H1 (cell line): ENCODE data around the gene KRT76. TPM values are rescaled to one million over a fixed set of nuclear protein-coding genes. Genes with fewer than 3 reads are reported as not detected.

Experiments used
- CTCF ChIA-PET: fragments of 300-600 bp; sonication (Branson Sonifier 250); formaldehyde crosslinking; loops from one replicate; lab custom pipeline; 2021; ENCODE audit not compliant: partially characterized antibody; lab: Charles Lee
- POLR2A ChIA-PET: fragments of 300-600 bp; sonication (Branson Sonifier 250); formaldehyde crosslinking; loops from one replicate; lab custom pipeline; 2021; ENCODE audit warnings: inconsistent platforms; ENCODE audit not compliant: partially characterized antibody; lab: Charles Lee
- DNase-seq, 2 experiments: peaks; one replicate each; pipeline versions ENCODE4 v3.0.0 to v3.0.0-alpha.2; 2010 to 2022; ENCODE audit warnings: low spot score in 2 of 2, low read depth in 1 of 2, mixed read lengths in 1 of 2
- FAIRE-seq: peaks from 2 replicates; lab custom pipeline; 2011; peaks lifted over from hg19 to GRCh38; lab: Jason Lieb, UNC
- H2AFZ ChIP-seq: 2 replicates; pipeline ENCODE4 v1.8.1; 2012; ENCODE audit warnings: low read length, inconsistent platforms
- H2AK5ac ChIP-seq: 2 replicates; pipeline ENCODE4 v1.6.1; 2013; ENCODE audit warnings: low read depth, low read length
- H2BK120ac ChIP-seq: replicated peaks from 2 replicates; pipeline ENCODE3; 2013; ENCODE audit warnings: low read depth, low read length, inconsistent platforms
- H2BK12ac ChIP-seq: 2 replicates; pipeline ENCODE4 v1.6.1; 2013; ENCODE audit warnings: low read depth, low read length
- H2BK15ac ChIP-seq: 2 replicates; pipeline ENCODE4 v1.6.1; 2013; ENCODE audit warnings: low read length
- H2BK20ac ChIP-seq: 2 replicates; pipeline ENCODE4 v1.6.1; 2013; ENCODE audit warnings: low read length
- H2BK5ac ChIP-seq: 2 replicates; pipeline ENCODE4 v1.6.1; 2013; ENCODE audit warnings: low read depth, low read length
- H3K14ac ChIP-seq: 2 replicates; pipeline ENCODE4 v1.6.1; 2013; ENCODE audit warnings: inconsistent platforms; ENCODE audit not compliant: insufficient read length
- H3K18ac ChIP-seq: 2 replicates; pipeline ENCODE4 v1.6.1; 2013; ENCODE audit warnings: low read length; ENCODE audit errors: extremely low read depth
- H3K23ac ChIP-seq: 2 replicates; pipeline ENCODE4 v1.6.1; 2013; ENCODE audit warnings: inconsistent platforms; ENCODE audit not compliant: insufficient read length
- H3K23me2 ChIP-seq: 2 replicates; pipeline ENCODE4 v1.6.1; 2013; ENCODE audit warnings: low read depth, low read length
- H3K27ac ChIP-seq: 2 replicates; pipeline ENCODE4 v1.6.1; 2011; ENCODE audit warnings: low read depth, low read length, inconsistent platforms
- H3K27me3 ChIP-seq, 4 experiments: replicated peaks in 1 of 4; 1 replicate in 1 of 4; 2 replicates in 3 of 4; pipeline versions ENCODE4 v1.6.1 to v1.8.1; 2011 to 2013; ENCODE audit warnings: low read length in 3 of 4, mild to moderate bottlenecking in 3 of 4, inconsistent platforms in 2 of 4, mixed read lengths in 2 of 4, moderate library complexity in 1 of 4; ENCODE audit not compliant: control insufficient read depth in 3 of 4, insufficient read depth in 3 of 4; ENCODE audit errors: extremely low read depth in 1 of 4
- H3K36me3 ChIP-seq, 4 experiments: 2 replicates each; pipeline versions ENCODE4 v1.6.1 to v1.8.1; 2011 to 2013; ENCODE audit warnings: mild to moderate bottlenecking in 4 of 4, low read length in 3 of 4, moderate library complexity in 2 of 4, control low read depth in 1 of 4, inconsistent platforms in 1 of 4; ENCODE audit not compliant: insufficient read depth in 4 of 4, control insufficient read depth in 2 of 4
- H3K4ac ChIP-seq: replicated peaks from 2 replicates; pipeline ENCODE3; 2013; ENCODE audit warnings: low read length, low read depth, mixed read lengths, inconsistent platforms; ENCODE audit not compliant: insufficient read length
- H3K4me1 ChIP-seq, 4 experiments: replicated peaks in 1 of 4; 1 replicate in 1 of 4; 2 replicates in 3 of 4; pipeline versions ENCODE4 v1.6.1 to v1.8.1; 2011 to 2013; ENCODE audit warnings: low read length in 3 of 4, inconsistent platforms in 2 of 4, mixed read lengths in 1 of 4; ENCODE audit not compliant: insufficient read depth in 4 of 4, control insufficient read depth in 3 of 4
- H3K4me2 ChIP-seq, 2 experiments: 2 replicates each; pipeline versions ENCODE4 v1.6.1 to v1.8.1; 2011 to 2013; ENCODE audit warnings: low read depth in 2 of 2, low read length in 2 of 2, control low read depth in 1 of 2, inconsistent platforms in 1 of 2, mild to moderate bottlenecking in 1 of 2; ENCODE audit not compliant: insufficient read depth in 1 of 2
- H3K4me3 ChIP-seq, 4 experiments: fragments of 200-600, 300-600 bp in 1 of 4; sonication (generic), shearing (Covaris generic), sonication (Bioruptor Twin) in 1 of 4; 2 replicates each; pipeline versions ENCODE4 v1.5.1 to v1.8.1; 2011 to 2016; ENCODE audit warnings: low read length in 4 of 4, low read depth in 3 of 4, control low read depth in 2 of 4, inconsistent platforms in 2 of 4, mild to moderate bottlenecking in 2 of 4, mixed read lengths in 1 of 4, moderate library complexity in 1 of 4; ENCODE audit not compliant: insufficient read depth in 2 of 4; ENCODE audit errors: extremely low read depth in 1 of 4
- H3K56ac ChIP-seq: replicated peaks from 2 replicates; pipeline ENCODE3; 2013; ENCODE audit warnings: low read depth, mild to moderate bottlenecking, mixed read lengths, low read length, inconsistent platforms; ENCODE audit not compliant: insufficient read length
- H3K79me1 ChIP-seq: 2 replicates; pipeline ENCODE4 v1.6.1; 2013; ENCODE audit warnings: low read depth, low read length, control low read depth
- H3K79me2 ChIP-seq, 2 experiments: 2 replicates each; pipeline versions ENCODE4 v1.6.1 to v1.8.1; 2012 to 2013; ENCODE audit warnings: low read length in 2 of 2, mild to moderate bottlenecking in 2 of 2, inconsistent platforms in 1 of 2; ENCODE audit not compliant: insufficient read depth in 2 of 2, control insufficient read depth in 1 of 2
- H3K9ac ChIP-seq, 4 experiments: replicated peaks in 1 of 4; 1 replicate in 1 of 4; 2 replicates in 3 of 4; pipeline versions ENCODE4 v1.6.1 to v1.8.1; 2011 to 2013; ENCODE audit warnings: low read depth in 3 of 4, low read length in 3 of 4, control low read depth in 2 of 4, mild to moderate bottlenecking in 2 of 4, moderate library complexity in 2 of 4, inconsistent platforms in 1 of 4; ENCODE audit errors: extremely low read depth in 1 of 4
- H3K9me3 ChIP-seq, 2 experiments: 2 replicates each; pipeline versions ENCODE4 v1.6.1 to v1.8.1; 2012 to 2013; ENCODE audit warnings: mild to moderate bottlenecking in 2 of 2, moderate library complexity in 2 of 2, control low read depth in 1 of 2, inconsistent platforms in 1 of 2, low read depth in 1 of 2, low read length in 1 of 2, mixed read lengths in 1 of 2; ENCODE audit not compliant: insufficient read depth in 2 of 2
- H4K20me1 ChIP-seq, 2 experiments: replicated peaks in 1 of 2; 2 replicates each; pipeline versions ENCODE3 to v1.8.1; 2011 to 2013; ENCODE audit warnings: inconsistent platforms in 2 of 2, low read length in 2 of 2, mild to moderate bottlenecking in 1 of 2; ENCODE audit not compliant: insufficient read depth in 2 of 2, control insufficient read depth in 1 of 2
- H4K5ac ChIP-seq: 2 replicates; pipeline ENCODE4 v1.6.1; 2013; ENCODE audit warnings: low read length, low read depth, mixed read lengths, inconsistent platforms; ENCODE audit not compliant: insufficient read length
- H4K8ac ChIP-seq: 2 replicates; pipeline ENCODE4 v1.8.0; 2013; ENCODE audit warnings: mild to moderate bottlenecking, moderate library complexity, low read length, inconsistent platforms; ENCODE audit not compliant: insufficient read depth; ENCODE audit errors: extremely low read depth
- H4K91ac ChIP-seq: replicated peaks from 2 replicates; pipeline ENCODE3; 2013; ENCODE audit warnings: low read length, mixed read lengths, inconsistent platforms; ENCODE audit not compliant: insufficient read length
- CBX8 ChIP-seq: fragments of 300-800, 300-1000 bp; sonication (generic); IDR thresholded peaks from 2 replicates; pipeline ENCODE4 v1.7.1; 2016; ENCODE audit warnings: low read depth, low read length, borderline replicate concordance
- EP300 ChIP-seq, 2 experiments: IDR thresholded peaks; 1 replicate in 1 of 2; 2 replicates in 1 of 2; pipeline ENCODE4 v1.6.1; 2011 to 2012; ENCODE audit warnings: low read depth in 2 of 2, low read length in 2 of 2, mild to moderate bottlenecking in 2 of 2, borderline replicate concordance in 1 of 2, inconsistent platforms in 1 of 2, moderate library complexity in 1 of 2
- HDAC2 ChIP-seq, 2 experiments: fragments of 300-600 bp in 1 of 2; sonication (generic) in 1 of 2; IDR thresholded peaks; 2 replicates each; pipeline ENCODE4 v1.6.1; 2011 to 2012; ENCODE audit warnings: low read depth in 2 of 2, low read length in 2 of 2, mild to moderate bottlenecking in 2 of 2, moderate library complexity in 2 of 2, borderline replicate concordance in 1 of 2, inconsistent platforms in 1 of 2
- MAFK ChIP-seq: IDR thresholded peaks from 2 replicates; pipeline ENCODE4 v1.6.1; 2012; ENCODE audit warnings: low read depth, mild to moderate bottlenecking, improper control_type of control experiment, low read length
- TCF12 ChIP-seq: IDR thresholded peaks from 2 replicates; pipeline ENCODE4 v1.6.1; 2011; ENCODE audit warnings: low read depth, mild to moderate bottlenecking, low read length
- polyA plus RNA-seq, 7 experiments: library from polyadenylated mRNA; depleted of rRNA in 3 of 7; stranded (reverse) in 5 of 7; unstranded in 2 of 7; fragments of >200 nt in 5 of 7; fragments of 200-250 nt in 2 of 7; gene quantifications; 1 replicate in 5 of 7; 2 replicates in 1 of 7; 4 replicates in 1 of 7; pipeline versions ENCODE4 v1.2.1 to v1.2.3, GENCODE V29; 2011 to 2013; ENCODE audit warnings: missing spikeins in 2 of 7, mixed read lengths in 2 of 7
- total RNA-seq: library from RNA; stranded (reverse); fragmentation: NEBNext Ultra II Directional; extraction: Animal tissue kit (Norgen Biotek cat#: 25700); gene quantifications from 2 replicates; pipeline ENCODE4 v1.2.1, GENCODE V29; 2021

KRT76 gene
- total and polyA plus RNA-seq, 2 of the 8 experiments (the other 6 are each of a cell fraction or from before 2014, with no cell fraction given): not detected

DNA sequence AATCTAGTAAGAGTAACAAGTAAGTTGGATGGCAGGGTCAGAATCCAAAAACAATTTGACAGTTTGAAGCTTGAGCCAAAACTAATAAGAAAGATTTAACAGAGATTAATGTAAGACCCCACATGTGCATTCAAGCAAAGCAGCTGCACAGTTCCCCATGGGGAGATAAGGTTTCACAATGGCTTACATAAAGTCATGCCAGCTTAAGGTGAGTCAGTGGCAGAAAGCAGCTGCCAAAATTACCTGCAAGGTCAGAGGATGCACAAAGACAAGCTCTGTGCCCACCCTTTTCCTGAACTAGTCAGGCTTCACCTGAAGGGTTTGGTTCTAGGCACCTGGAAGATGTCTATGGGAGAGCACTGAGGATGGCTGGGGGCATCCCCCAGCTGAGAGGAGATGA is 37.2 kb downstream of the KRT76 start:
- Histone ChIP-seq H2BK120ac (no peak overlapping the region), H2AK5ac (no peak overlapping the region), H3K9ac (no peak overlapping the region), H3K4ac (no peak overlapping the region), H3K79me1 (no peaks in the 10 kb centered on the region), H3K23ac (no peak overlapping the region), H3K27ac (no peak overlapping the region), H3K36me3 (no peaks in the 10 kb centered on the region), H4K5ac (no peak overlapping the region), H3K4me1 (no peaks in the 10 kb centered on the region), H2BK20ac (no peak overlapping the region), H3K56ac (no peak overlapping the region), H4K20me1 (no peaks in the 10 kb centered on the region), H2BK15ac (no peak overlapping the region), H2BK5ac (no peak overlapping the region), H4K91ac (no peak overlapping the region), H2AFZ (no peak overlapping the region), H3K23me2 (no peaks in the 10 kb centered on the region), H2BK12ac (no peak overlapping the region), H3K27me3 (no peaks in the 10 kb centered on the region), H3K18ac (no peak overlapping the region), H3K9me3 (peaks cover 0 to 3% of the 10 kb centered on the region in 2 experiments; a peak in 1 of 4 replicates), H3K14ac (no peak overlapping the region), H4K8ac (no peak overlapping the region), H3K4me2 (no peak overlapping the region), H3K4me3 (no peak overlapping the region), H3K79me2 (no peaks in the 10 kb centered on the region)
- ChIA-PET CTCF (interaction anchor here (0.6 to 1.3 kb wide), 5 partner anchors 23 to 139 kb away, joined by 3 to 5 read pairs (median 3); no protein-coding TSS in a partner anchor), POLR2A (interaction anchor here (0.6 kb wide), 1 partner anchor 281 kb away, joined by 3 read pairs; no protein-coding TSS in a partner anchor)
- no peak for DNase-seq
- TF ChIP-seq HDAC2 (IDR thresholded peaks at IDR 0.05; ENCODE audit: borderline replicate concordance in 1 of 2, low read depth in 2 of 2, low read length in 2 of 2) (no peak), TCF12 (no peak), CBX8 (no peak), EP300 (IDR thresholded peaks at IDR 0.05; ENCODE audit: borderline replicate concordance in 1 of 2, low read depth in 2 of 2, low read length in 2 of 2) (no peak), MAFK (no peak)
- no peak for FAIRE-seq
